Superior temporal gyrus (tissue), 1 donor: Measurements from ENCODE around the gene RAPGEF4.
A peak's percentile ranks its signal among the peaks of the same experiment; 100 is the strongest.

Source experiments
- DNase-seq: peaks from one replicate; pipeline ENCODE4 v3.0.0-alpha.2; 2016; ENCODE audit errors: extremely low spot score

The RAPGEF4 gene

DNA sequence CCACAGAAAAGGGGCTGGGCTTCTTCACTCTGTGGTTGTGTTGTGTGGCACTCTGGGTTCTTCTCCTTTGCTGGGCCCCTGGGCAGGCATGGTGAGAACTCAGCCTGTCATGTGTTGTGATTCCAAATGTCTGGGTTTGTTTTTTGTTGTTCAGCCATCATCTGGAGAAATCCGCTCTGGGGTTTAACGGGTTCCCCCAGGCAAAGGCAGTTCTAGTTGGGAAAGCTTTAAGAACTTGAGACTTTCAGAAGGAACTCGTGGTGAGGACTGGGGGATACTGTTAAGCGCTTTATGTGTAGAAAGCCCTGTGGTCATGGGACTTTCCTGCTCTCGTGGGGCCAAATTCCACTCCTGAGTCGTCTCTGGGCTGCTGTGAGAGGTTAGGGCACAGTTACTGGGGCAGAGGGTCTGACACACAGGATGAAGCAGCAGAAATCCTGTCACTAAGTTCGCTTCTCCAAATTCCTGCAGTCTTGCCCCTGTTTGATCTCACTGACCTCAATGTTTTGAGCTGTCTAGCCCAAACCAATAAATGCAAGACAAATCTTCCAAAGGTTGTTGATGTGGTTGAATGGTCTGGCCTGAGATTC lies 87.7 kb downstream of the RAPGEF4 start:
- DNase-seq: no peak

DNA sequence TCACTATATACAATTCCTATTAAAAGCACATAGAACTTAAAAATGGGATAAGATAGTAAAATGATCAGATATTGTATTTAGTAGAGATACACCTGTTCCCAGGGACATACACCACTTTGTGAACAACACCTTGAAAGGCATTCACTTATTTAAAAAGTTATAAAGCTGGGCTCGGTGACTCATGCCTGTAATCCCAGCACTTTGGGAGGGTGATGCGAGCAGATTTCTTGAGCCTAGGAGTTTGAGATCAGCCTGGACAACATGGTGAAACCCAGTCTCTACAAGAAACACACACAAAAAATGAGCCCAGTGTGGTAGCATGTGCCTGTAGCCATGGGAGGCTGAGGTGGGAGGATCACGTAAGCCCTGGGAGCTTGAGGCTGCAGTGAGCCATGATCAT lies 90.9 kb downstream of the RAPGEF4 start:
- no peak for DNase-seq

DNA sequence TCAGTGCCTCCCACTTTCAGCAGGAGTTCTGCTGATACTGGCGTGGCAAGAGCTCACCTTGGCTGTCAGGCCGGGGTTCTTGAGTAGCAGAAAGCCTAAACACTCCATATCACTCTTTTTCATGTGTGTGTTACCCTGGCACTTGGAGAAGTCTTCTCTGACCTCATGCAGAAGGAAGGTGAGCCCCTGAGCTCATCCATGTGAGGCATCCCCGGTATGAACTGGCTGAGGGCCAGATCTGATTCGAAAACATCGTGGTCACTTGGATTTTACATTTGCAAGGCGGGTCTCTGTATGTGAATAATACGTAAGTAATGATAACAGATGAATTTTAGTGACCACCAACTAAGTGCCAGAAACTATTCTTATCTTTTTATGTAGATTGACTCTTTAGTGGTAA lies 93.6 kb downstream of the RAPGEF4 start:
- DNase-seq: no peak

DNA sequence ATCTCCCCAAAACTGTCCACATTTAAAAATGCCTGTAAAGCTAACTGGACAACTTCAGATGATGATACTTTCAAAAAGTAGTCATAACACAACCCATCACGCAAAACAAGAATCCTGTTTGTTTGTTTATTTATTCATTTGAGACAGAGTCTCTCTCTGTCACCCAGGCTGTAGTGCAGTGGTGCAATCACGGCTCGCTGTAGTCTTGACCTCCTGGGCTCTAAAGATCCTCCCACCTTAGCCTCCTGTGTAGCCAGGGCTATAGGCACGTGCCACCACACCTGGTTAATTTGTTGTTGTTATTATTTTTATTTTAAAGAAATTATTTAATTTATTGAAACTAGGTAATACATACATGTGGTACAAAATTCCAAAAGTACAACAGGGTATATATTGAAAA lies 94.8 kb downstream of the RAPGEF4 start:
- DNase-seq: no peak

DNA sequence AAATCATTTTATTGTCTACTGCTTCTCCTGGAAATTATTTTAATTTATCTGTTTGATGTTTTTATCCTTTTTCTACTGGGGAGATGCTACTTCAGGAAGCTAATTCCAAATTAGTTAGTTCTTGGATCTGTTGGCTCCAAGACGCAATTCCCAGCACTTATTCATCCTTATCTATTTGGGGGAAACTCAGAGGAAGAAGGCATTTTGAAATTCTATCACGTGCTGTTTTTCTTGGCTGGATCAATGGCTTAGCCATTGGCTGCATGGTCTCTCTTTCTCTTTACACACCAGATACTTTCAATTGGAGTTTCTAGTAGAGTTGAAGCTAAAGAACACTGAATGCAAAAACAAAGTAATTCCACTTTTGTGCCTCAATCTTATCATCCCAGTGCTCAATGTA lies 98.3 kb downstream of the RAPGEF4 start:
- DNase-seq: no peak

DNA sequence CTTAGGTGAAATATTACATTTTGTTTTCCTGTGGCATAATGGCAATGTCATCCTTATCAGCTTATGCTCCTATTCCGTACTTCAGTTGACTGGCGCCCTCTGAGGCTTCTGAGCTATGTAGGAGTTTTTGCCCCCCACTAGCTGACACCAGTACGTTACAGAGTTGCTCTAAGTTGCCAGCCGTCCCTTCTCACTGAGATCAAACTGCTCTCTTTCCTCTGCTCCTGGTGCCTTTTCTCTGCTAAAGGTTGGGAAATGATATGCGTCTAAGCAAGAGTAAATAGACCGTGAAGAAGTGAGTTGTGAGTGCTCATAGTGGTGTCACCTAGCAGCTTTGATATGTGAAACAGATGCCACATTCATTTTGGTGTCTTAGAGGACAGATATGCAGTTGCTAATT lies 99.2 kb downstream of the RAPGEF4 start:
- no peak for DNase-seq

DNA sequence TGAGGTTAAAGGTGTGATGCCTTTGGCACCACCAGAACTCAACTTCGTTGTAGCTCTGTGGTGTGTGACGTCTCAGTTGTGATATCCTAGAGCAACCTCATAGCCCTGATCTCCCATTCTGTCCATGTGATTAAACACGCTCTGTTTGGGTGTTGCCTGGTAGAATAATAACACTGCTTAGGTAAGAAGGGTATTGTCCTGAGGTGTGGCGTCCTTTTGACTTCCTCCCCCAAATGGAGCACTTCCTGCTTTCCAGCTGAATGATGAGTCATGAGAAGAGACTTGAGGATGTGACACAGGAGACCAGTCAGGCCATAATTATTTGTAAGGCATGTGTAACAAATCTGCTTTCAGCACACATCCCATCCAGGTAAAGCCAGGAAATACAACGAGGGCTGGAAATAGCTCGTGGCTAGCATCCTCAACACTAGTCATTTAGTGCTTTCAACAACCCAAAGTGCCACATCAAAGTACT lies 100.7 kb downstream of the RAPGEF4 start:
- no peak for DNase-seq

DNA sequence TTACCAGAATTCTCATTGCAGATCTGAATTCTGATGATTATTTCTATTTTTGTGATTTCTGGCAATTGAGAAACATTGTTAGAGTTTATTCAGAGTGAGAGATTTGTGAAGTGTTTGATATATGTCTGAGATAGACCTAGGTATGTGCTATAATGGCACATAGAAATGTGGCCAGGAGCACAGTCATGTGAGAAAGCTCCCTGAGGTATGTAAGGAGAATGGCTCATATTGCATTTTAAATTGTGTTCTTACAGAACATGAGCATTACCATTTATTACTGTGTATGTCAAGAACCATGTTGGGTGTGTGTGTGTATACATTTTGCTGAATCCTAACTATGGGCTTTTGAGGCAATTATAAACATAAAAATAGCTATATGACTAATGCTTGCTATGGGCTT lies 101.2 kb downstream of the RAPGEF4 start:
- DNase-seq: no peak

DNA sequence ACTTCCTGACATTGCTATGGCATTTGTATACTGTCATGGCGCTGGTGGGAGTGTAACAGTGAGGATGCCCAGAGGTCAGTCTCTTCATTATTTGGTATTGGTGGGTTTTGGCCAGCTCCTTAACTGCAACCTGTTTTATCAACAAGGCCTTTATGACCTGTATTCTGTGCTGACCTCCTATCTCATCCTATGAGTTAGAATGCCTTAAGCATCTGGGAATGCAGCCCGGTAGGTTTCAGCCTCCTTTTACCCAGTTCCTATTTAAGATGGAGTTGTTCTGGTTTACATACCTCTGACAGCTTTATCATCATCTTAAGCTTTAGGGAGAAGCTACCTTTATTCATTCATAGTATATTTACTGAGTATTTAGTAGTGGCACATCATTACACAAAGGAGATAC lies 103.8 kb downstream of the RAPGEF4 start:
- DNase-seq: no peak

DNA sequence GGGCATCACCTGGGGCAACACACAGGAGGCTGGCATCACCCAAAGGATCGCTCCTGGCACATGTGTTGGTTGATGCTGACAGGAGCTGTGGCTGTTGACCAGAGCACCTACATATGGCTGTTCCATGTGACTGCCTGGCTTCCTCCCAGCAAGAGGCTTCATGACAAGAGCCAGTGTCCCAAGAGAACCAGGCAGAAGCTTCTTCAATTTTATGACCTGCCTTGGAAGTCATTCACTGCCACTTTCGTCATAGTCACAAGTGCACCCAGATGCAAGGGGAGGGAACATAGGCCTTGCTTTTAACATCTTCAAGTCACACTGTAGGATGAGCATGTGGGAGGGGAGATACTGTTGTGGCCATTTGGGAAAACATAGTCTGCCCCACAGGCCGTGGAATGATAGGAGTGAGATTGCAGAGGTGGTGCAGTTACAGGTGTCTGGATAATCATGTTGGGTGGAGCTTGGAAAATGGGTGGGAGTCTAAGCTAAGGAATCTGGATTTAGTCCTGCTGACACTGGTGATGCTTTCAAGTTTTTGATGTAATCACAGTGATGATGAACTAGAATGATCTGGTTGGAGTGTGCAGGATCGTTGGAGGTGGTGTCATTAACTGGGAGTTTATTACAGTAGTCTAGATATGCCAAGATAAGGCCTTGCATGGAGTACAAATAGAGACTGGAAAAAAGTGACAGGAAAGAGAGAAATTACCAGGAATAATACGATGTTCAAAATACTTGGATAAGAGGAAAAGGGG lies 107.0 kb downstream of the RAPGEF4 start:
- no peak for DNase-seq

DNA sequence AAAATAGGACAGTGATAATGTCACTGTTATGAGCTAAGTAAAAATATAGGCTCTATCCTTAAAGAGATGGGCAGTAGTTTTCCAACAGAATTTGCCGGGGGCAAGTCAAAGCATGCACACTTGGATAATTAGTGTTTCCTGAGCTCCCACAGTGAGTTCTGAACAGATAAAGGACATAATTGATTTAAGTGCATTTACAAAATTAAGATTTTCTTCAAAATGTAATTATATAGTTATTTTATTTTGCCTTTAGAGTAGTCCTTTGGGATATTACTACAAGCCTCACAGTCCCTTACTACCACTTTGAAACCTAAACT lies 107.6 kb downstream of the RAPGEF4 start:
- DNase-seq: no peak

DNA sequence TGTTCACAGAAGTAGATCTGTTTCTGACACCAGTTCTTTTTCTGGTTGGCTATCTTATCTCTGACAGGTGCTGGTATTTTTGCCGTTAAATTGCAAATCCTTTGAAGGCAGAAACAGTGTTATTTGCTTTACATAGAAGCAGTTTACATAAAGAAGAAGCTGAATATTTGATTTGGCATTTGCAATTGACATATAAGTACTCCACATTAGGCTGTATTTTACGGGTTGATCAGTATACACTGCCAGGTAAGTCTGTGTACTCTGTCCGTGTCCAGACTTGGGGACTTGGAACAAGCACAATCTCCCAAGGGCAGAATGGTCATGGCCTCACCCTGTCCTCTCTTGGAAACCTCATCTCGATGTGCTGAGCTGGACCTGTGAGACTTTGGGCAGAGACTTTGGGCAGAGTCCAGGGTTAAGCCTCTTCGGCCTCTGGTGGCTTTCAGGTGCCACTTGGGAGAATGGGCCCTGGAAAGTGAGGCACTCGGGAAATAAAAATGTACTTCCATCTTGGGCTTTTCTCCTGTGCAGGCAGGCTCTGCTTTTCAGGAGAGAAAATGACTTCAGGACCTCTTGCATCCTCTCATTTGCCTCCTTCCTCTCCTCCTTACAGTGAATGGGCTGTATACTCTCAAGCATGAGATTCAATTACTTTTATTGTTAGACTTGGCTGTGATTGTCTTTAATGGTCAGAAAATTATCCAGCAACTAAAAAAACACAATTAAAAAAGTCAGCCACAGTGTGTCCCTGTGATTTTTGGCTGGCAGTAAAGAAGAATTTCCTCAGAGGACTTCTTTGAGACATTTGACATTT lies 108.5 kb downstream of the RAPGEF4 start:
- no peak for DNase-seq

DNA sequence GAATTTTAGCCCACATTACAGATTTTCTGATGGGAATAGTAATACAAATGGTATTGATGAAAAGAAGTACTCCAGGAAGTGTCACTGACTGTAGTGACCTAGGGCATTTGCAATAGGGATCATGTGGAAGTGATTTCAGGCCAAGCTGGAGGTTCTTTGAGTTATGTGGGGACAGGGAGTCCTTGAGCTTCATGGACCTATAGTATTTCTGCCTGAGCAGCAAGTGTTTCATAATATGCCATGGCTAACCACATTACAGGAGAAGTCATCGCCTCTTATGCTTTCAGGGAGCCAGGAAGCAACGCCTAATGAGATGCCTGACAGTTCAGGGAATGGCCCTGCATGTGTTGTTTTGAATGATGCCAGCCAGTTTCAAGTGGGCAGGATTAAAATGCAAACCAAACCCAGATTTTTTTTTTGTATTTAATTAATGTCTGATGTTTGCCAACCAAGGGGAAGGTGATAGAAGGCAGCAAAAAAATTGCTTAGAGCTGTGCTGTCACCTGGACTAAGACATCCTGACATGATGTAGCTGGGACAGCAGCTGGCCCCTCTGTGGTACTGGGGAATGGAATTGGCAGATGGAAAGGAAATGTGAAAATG lies 109.5 kb downstream of the RAPGEF4 start:
- no peak for DNase-seq

DNA sequence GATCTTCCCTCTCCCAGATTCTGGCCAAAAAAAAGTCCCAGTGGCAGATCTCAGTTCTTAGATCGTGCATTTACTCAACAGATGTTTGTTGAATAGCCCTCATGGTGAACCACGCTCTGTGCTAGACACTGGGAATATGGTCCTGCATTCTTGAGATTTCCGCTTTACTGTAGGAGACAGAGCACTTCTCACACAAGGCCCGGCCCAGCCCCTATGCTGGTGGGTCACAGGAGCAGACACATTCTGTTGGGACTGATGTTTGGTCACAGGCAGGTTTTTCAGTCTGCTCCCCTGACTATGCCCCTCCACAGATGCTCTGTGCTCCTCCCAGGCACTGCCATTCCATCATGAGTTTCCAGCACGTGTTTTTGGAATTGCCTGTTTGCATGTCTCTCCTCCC lies 110.9 kb downstream of the RAPGEF4 start:
- no peak for DNase-seq

DNA sequence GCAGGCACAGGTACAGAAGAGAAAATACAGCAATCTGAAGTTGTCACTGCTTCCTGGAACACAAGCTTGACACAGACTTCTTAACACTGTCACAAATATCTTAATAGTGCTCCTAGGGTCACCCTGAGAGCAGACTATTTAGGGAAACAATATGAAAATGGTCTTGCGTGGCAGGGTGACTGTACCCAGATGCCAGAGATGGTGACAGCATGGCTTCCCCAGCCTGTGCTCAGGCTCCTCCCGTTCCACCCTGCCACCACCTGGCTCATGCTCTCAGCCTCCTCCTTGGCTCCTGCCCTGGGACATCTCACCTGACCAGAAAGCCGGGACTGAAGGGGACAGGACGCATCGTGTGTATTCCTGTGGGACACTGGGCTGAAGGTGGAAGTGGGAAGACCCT lies 111.5 kb downstream of the RAPGEF4 start:
- DNase-seq: no peak

DNA sequence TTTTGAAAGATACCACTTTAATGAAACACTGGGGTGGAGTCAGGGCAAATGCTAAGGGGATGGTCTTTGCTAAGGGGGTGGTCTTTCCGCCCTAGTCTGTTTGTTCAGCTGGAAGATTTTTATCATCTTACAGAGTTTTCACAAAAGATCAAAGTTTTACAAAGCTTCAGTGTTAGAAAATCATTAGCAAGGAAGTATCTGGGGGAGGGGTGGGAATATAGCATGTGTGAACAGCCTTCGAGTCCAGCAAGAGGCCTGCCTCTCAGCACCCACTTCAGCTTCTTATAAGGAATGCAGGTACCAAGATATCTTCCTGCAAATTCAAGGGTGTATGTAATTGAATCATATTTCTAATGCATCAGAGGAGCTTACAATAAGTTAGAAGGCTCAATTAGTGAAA lies 112.9 kb downstream of the RAPGEF4 start:
- DNase-seq: no peak

DNA sequence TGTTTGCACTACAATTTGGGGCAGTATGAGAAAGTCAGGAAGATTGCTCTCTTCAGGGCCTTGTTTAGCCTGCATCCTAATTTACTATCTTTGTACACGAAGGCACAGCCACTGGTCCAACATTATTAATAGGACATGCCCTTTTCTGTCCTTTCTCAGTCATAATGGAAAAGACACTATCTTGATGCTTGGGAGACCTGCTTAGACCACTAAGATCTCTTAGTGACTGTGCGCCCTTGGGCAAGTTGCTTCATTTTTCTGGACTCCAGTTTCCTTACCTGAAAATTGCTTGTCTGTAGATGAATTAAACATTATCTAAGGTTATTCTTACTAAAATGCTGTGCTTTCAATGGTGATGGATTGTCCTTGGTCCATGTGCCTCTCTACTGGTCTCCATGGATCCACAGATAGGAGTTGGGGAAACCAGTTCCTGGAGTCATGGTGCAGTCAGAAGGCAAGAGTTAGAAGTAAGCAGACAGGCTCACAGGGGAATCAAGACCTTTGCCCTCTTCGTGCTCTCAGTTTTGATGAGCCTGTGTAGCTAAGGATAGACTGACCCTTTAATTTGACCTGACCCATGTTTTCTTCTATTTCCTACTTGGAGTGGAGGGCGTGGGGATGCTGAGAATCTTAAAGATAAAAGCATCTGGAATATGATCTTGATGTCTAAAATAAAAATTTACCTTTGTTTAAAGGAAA lies 114.0 kb downstream of the RAPGEF4 start:
- DNase-seq: no peak

DNA sequence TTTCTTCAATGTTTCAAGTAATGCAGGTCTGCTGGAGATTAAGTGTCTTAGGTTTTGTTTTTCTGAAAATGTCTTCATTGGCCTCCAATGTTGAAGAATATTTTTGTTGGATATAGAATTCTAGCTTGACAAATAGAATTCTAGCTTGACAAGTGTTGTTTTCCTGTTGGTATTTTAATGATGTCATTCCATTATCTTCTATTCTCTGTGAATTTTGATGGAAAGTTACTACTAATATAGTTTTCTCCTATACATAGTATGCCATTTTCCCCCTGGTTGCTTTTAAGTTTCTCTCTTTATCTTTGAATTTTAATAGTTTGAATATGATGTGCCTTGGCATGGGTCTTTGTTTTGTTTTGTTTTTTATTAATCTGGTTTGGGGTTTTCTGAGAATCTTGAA lies 119.9 kb downstream of the RAPGEF4 start:
- DNase-seq: no peak

DNA sequence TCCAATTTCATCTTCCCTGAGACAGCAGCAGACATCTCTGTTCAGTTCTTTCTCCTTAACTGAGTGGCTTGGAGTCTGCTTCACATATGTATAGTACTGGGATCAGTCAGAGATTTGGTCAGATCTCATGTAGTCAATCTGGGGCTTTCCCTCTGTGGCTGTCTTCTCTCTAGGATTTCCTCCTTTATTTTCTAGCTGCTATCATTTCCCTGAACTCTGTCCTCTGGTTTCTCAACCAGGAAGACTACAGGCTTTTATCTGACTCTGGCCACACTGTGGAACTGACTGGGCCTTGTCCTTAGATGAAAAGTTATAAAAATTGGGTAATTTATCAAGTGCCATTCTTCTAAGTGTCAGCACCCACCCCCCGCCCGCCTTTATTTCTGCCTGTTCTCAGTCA lies 121.0 kb downstream of the RAPGEF4 start:
- no peak for DNase-seq

DNA sequence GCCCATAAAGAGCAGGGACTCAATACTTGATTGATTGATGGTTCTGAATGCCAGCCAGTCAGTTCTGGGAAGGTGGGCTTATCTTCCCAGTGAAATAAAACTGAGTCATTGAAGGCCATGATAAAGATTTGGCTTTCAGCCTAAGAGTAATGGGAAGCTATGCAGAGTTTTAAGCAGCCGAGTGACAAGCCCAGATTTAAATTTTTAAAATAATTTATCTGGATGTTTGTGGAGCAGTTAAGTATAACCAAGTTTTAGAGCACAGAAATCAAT lies 122.8 kb downstream of the RAPGEF4 start:
- no peak for DNase-seq

DNA sequence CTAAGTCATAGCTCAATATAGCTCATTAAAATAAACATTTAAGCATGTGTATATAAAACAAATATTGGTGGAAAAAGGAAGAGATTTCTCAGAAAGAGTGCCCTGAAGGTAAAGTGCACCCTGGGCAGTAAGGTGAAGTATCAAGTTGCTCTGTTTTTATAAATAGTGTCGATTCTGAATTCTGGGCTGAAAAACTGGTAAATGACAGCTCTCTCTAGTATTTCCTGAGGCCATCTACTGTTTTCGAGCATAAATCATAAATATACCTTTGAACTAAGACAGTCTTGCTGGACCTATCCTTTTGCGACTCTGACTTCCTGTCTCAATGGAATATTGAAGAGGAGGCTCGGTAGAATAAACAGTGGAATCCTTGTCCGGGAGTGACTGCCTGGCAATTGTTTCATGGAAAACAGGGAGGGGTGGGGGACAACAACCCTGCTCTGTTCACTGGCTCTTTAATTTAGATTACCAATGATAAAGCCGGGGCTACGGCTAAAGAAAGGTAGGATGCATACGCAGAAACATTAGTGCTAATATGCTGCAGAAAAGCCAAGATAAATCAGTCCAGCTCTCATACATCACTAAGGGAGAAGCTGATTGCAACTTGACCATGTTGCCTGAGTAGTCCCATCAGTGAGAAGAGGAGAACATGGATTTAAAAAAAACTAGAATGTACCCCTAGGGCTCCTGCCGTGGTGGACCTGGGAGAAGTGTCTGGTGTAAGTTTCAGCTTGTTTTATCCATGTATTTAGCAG lies 124.1 kb downstream of the RAPGEF4 start:
- peak; percentile 49 for DNase-seq

DNA sequence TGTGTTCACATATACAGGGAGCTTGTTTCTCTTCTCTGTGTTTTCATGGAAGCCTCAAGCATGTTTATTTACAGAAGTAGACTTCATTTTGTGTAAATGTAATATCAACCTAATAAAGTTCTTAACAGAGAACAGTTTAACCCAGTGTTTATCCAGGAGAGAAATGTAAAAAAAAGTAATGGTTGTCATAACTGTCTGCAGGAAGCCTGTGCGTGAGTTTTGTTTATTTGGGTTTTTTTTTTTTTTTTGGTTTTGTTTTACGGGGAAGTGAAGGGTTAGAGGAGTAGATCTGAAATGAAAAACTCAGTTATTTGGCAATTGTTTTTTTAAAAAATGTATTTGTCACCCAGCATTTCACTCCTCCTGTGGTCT lies 124.7 kb downstream of the RAPGEF4 start:
- DNase-seq: no peak
